Fibroblast of mammary gland (primary cell): ENCODE data around the gene SLC25A42.
A peak's percentile ranks its signal among the peaks of the same experiment; 100 is the strongest.

Experiments used
- DNase-seq: peaks from one replicate; pipeline ENCODE4 v3.0.0-alpha.2; 2010; ENCODE audit warnings: low read depth
- H3K4me3 ChIP-seq: 2 replicates; pipeline ENCODE4 v1.5.1; 2011; ENCODE audit warnings: low read depth, mild to moderate bottlenecking, low read length, moderate library complexity; ENCODE audit not compliant: control insufficient read depth
- CTCF ChIP-seq: conservative IDR thresholded peaks from 2 replicates; pipeline ENCODE4 v1.5.1; 2011; ENCODE audit warnings: low read depth, low read length, inconsistent platforms; ENCODE audit not compliant: control insufficient read depth, insufficient read depth

Gene SLC25A42

GRCh38 chr19:19111136-19111835 is 47.5 kb downstream of the SLC25A42 start:
- no peak for TF ChIP-seq CTCF
- H3K4me3 ChIP-seq, result no peak overlapping the region
- DNase-seq, result no peak

- no peak for TF ChIP-seq CTCF
- H3K4me3 ChIP-seq, result no peak overlapping the region
- no peak for DNase-seq
These were observed 48.3 kb downstream of the SLC25A42 start for GRCh38 chr19:19111967-19112580.

GRCh38 chr19:19113040-19113626 is 49.3 kb downstream of the SLC25A42 start:
- TF ChIP-seq CTCF, result no peak
- peak; percentile 62 for DNase-seq
- H3K4me3 ChIP-seq, result no peak overlapping the region

- TF ChIP-seq CTCF, result peak; percentile 57
- no peak overlapping the region for H3K4me3 ChIP-seq
- DNase-seq, result peak; percentile 25
These were observed 52.2 kb downstream of the SLC25A42 start for GRCh38 chr19:19115954-19116353.

GRCh38 chr19:19119325-19120237 is 55.8 kb downstream of the SLC25A42 start:
- DNase-seq, result no peak
- TF ChIP-seq CTCF, result no peak
- no peak overlapping the region for H3K4me3 ChIP-seq
